HepG2 (cell line): Measurements from ENCODE around the gene PDLIM5. TPM values are rescaled to one million over a fixed set of nuclear protein-coding genes. Genes with fewer than 3 reads are reported as not detected.

Source experiments
- ATAC-seq: fragments of 200-7000 bp; cut with Tn5 transposase; 3 replicates; pipeline ENCODE4 v1.9.1; 2020; ENCODE audit warnings: mild to moderate bottlenecking, moderate library complexity
- BruUV-seq: library from RNA; stranded (reverse); fragments of 400-500 nt; replicated peaks from 2 replicates; lab custom pipeline; 2021; lab: Mats Ljungman, UMichigan
- CTCF ChIA-PET: fragments of 300-600 bp; formaldehyde crosslinking; extraction: SDS; loops from one replicate; lab custom pipeline; 2021; ENCODE audit warnings: low total read pairs, inconsistent platforms, low intra/inter-chr PET ratio; lab: Yijun Ruan, JAX
- POLR2A ChIA-PET: fragments of 350-600 bp; sonication (Branson Sonifier 250); formaldehyde crosslinking; loops from one replicate; lab custom pipeline; 2020; ENCODE audit warnings: antibody characterized with exemption, inconsistent platforms; lab: Yijun Ruan, JAX
- DNase-seq: peaks from one replicate; pipeline ENCODE4 v3.0.0-alpha.2; 2015; ENCODE audit warnings: low spot score
- FAIRE-seq: peaks from 3 replicates; lab custom pipeline; 2011; peaks lifted over from hg19 to GRCh38; lab: Jason Lieb, UNC
- H2AFZ ChIP-seq: one replicate; pipeline ENCODE4 v1.6.1; 2011; ENCODE audit warnings: low read length, inconsistent platforms
- H3K27ac ChIP-seq: fragments of 300-600 bp; 3 replicates; pipeline ENCODE4 v1.8.0; 2011; ENCODE audit warnings: mixed run types, mild to moderate bottlenecking, mixed read lengths, low read length, inconsistent platforms; ENCODE audit not compliant: insufficient read depth; ENCODE audit errors: extremely low read length
- H3K27me3 ChIP-seq, 2 experiments: fragments of 200-600 bp in 1 of 2; 2 replicates in 1 of 2; 3 replicates in 1 of 2; pipeline versions ENCODE4 v1.6.0 to v1.8.0; 2011; ENCODE audit warnings: low read length in 2 of 2, mild to moderate bottlenecking in 2 of 2, moderate library complexity in 2 of 2, inconsistent platforms in 1 of 2; ENCODE audit not compliant: insufficient read depth in 2 of 2, control insufficient read depth in 1 of 2
- H3K36me3 ChIP-seq, 2 experiments: fragments of 200-600 bp in 1 of 2; replicated peaks in 1 of 2; 2 replicates in 1 of 2; 3 replicates in 1 of 2; pipeline versions ENCODE4 v1.5.1 to v1.8.0; 2011; ENCODE audit warnings: low read length in 2 of 2, inconsistent platforms in 1 of 2; ENCODE audit not compliant: insufficient read depth in 2 of 2, control insufficient read depth in 1 of 2
- H3K4me1 ChIP-seq: 2 replicates; pipeline ENCODE4 v1.5.1; 2012; ENCODE audit warnings: low read length, inconsistent platforms; ENCODE audit not compliant: insufficient read depth
- H3K4me2 ChIP-seq: 2 replicates; pipeline ENCODE4 v1.6.0; 2011; ENCODE audit warnings: low read depth, low read length, inconsistent platforms
- H3K4me3 ChIP-seq, 3 experiments: fragments of 200-600 bp in 1 of 3; sonication (generic), shearing (Covaris generic) in 1 of 3; replicated peaks in 1 of 3; 2 replicates each; pipeline ENCODE4 v1.5.1; 2011 to 2016; ENCODE audit warnings: low read length in 3 of 3, inconsistent platforms in 2 of 3, low read depth in 2 of 3, mild to moderate bottlenecking in 2 of 3, control low read depth in 1 of 3, mixed read lengths in 1 of 3; ENCODE audit not compliant: insufficient read depth in 1 of 3
- H3K79me2 ChIP-seq: one replicate; pipeline ENCODE4 v1.6.1; 2011; ENCODE audit warnings: low read length, inconsistent platforms; ENCODE audit not compliant: insufficient read depth
- H3K9ac ChIP-seq: 2 replicates; pipeline ENCODE4 v1.6.0; 2011; ENCODE audit warnings: mild to moderate bottlenecking, low read depth, low read length, inconsistent platforms; ENCODE audit not compliant: insufficient read depth
- H3K9me3 ChIP-seq: 2 replicates; pipeline ENCODE4 v1.5.1; 2012; ENCODE audit warnings: mild to moderate bottlenecking, low read length
- H4K20me1 ChIP-seq: 2 replicates; pipeline ENCODE4 v1.6.0; 2011; ENCODE audit warnings: inconsistent platforms, mild to moderate bottlenecking, low read length, moderate library complexity; ENCODE audit not compliant: insufficient read depth
- FOSL2 ChIP-seq: sonication (generic); formaldehyde crosslinking; IDR thresholded peaks from 2 replicates; pipeline ENCODE4 v1.4.0; 2020; ENCODE audit warnings: missing genetic modification reagents
- IRF9 ChIP-seq: sonication (generic); formaldehyde crosslinking; IDR thresholded peaks from 2 replicates; pipeline ENCODE4 v1.8.0; 2022; ENCODE audit warnings: missing genetic modification reagents, mild to moderate bottlenecking, borderline replicate concordance
- RBM39 ChIP-seq: fragments of 200-400 bp; formaldehyde crosslinking; IDR thresholded peaks from one replicate; pipeline ENCODE4 v1.6.1; 2018; ENCODE audit warnings: antibody characterized with exemption, mild to moderate bottlenecking, low read depth, low read length; ENCODE audit not compliant: poor library complexity, severe bottlenecking
- REPIN1 ChIP-seq: sonication (generic); formaldehyde crosslinking; IDR thresholded peaks from 2 replicates; pipeline ENCODE4 v1.8.0; 2022; ENCODE audit warnings: missing genetic modification reagents, low read depth, mild to moderate bottlenecking, borderline replicate concordance
- WIZ ChIP-seq: sonication (generic); formaldehyde crosslinking; IDR thresholded peaks from 2 replicates; pipeline ENCODE4 v1.5.1; 2020; ENCODE audit warnings: mild to moderate bottlenecking, missing genetic modification reagents
- ZNF549 ChIP-seq: sonication (generic); formaldehyde crosslinking; IDR thresholded peaks from 2 replicates; pipeline ENCODE4 v1.5.0; 2020; ENCODE audit warnings: missing genetic modification reagents
- WGBS: methylation state at CpG from one replicate; pipeline ENCODE4 v1.1.6; 2017; ENCODE audit warnings: low lambda C conversion rate; 5-methylcytosine and 5-hydroxymethylcytosine counted together
- in situ Hi-C: cut with HindIII; loops from 2 replicates; pipeline ENCODE4 v1.10.0; 2017; ENCODE audit warnings: low pct_unique_long_range_greater_than_20kb; ENCODE audit not compliant: extremely low pct_ligation_motif_present
- intact Hi-C: fragments of 100-400 bp; cut with micrococcal nuclease; formaldehyde crosslinking; loops from one replicate; pipeline ENCODE4 v1.10.0; 2022; ENCODE audit not compliant: unreplicated experiment
- polyA plus RNA-seq, 8 experiments: library from polyadenylated mRNA; depleted of rRNA in 3 of 8; stranded (reverse) in 7 of 8; unstranded in 1 of 8; fragments of >200 nt; fragmentation: Illumina TruSeq in 4 of 8; extraction: Trizol in 4 of 8; gene quantifications; 2 replicates each; pipeline versions ENCODE4 v1.2.1 to v1.2.3, GENCODE V29; 2011 to 2016; ENCODE audit warnings: low read depth in 4 of 8, missing spikeins in 1 of 8, mixed read lengths in 1 of 8; ENCODE audit not compliant: insufficient read depth in 1 of 8
- total RNA-seq, 5 experiments: library from RNA; depleted of rRNA; stranded (reverse); fragments of >200 nt; fragmentation: Illumina TruSeq; extraction: Trizol; gene quantifications; 2 replicates each; pipeline ENCODE4 v1.2.3, GENCODE V29; 2016; ENCODE audit warnings: low read depth in 1 of 5
- TF ChIP-seq, protein P1 (sequence below): sonication (generic); formaldehyde crosslinking; IDR thresholded peaks from 2 replicates; pipeline ENCODE4 v1.4.0; 2020; ENCODE audit warnings: missing genetic modification reagents, borderline replicate concordance

The PDLIM5 gene
- total and polyA plus RNA-seq, 2 of the 13 experiments (the other 11 are each of a cell fraction or from before 2014, with no cell fraction given): 52.8 to 119 TPM

DNA sequence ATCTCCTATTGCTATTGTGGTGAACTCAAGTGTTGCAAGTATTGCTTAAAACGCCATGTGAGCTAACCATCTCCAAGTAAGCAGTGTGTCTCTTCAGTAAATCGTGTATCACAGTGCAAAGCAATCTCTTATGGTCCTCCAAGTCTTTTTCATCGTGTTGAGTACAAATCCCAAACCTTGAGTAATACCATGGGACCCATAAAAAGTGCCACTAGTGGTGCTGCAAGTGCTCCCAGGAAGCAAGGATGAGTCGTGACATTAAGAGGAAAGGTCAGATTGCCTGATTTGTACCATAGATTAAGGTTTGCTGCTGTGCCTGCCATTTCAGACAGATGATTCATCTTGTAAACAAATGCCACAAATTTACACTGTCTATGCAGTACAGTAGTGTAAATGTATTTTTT, 239.1 kb downstream of the PDLIM5 start:
- FAIRE-seq: no peak
- ATAC-seq: peak; percentile 48; the same call in 1 of the 3 replicates
- H4K20me1 ChIP-seq: no peaks in the 10 kb centered on the region
- no peak overlapping the region for H3K4me2 ChIP-seq
- no peak for DNase-seq
- H3K9me3 ChIP-seq: no peaks in the 10 kb centered on the region
- in situ Hi-C loops: no loop called here
- BruUV-seq: no TSS peak
- no peaks in the 10 kb centered on the region for H3K36me3 ChIP-seq
- no peak overlapping the region for H3K4me3 ChIP-seq
- no peaks in the 10 kb centered on the region for H3K27me3 ChIP-seq
- no peaks in the 10 kb centered on the region for H3K4me1 ChIP-seq
- intact Hi-C loops: no loop called here
- no peak overlapping the region for H2AFZ ChIP-seq
- H3K9ac ChIP-seq: no peak overlapping the region
- H3K27ac ChIP-seq: no peak overlapping the region
- TF ChIP-seq IRF9 (no peak), FOSL2 (peak; percentile 43; the same call in 1 of the 2 replicates)
- ChIA-PET CTCF (no interaction called here), POLR2A (no interaction called here)
- 2% methylated on average over 4 of the region's 4 CpGs for WGBS
- no peaks in the 10 kb centered on the region for H3K79me2 ChIP-seq

DNA sequence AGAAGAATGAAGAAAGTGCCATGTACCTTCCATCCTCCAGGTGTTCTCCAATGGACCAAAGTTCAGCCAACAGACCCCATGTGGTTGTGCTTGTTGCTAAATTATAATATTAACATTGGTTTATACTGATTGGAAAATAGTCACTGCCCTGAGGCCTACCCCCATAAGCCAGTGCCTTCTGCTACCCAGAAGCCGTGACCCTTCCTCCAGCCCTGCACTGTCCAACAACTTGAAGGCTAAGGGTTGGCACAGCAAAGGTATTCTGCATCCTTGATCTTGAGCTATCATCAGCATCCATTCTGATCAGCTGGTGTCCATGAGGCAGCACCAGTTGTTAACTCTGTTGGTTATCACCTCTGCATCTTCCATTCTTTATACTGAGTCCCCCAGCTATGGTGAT, 239.8 kb downstream of the PDLIM5 start:
- POLR2A ChIA-PET: no interaction called here
- no TSS peak for BruUV-seq

More for the DNA sequence above, 239.8 kb downstream of the PDLIM5 start:
- intact Hi-C loops: no loop called here
- DNase-seq (no peak), ATAC-seq (no peak), FAIRE-seq (no peak)
- no peaks in the 10 kb centered on the region for H3K79me2 ChIP-seq
- CTCF ChIA-PET: no interaction called here
- no peaks in the 10 kb centered on the region for H3K36me3 ChIP-seq
- H3K4me1 ChIP-seq: no peaks in the 10 kb centered on the region
- H3K4me2 ChIP-seq: no peak overlapping the region
- H2AFZ ChIP-seq: no peak overlapping the region
- no peak overlapping the region for H3K27ac ChIP-seq
- H4K20me1 ChIP-seq: no peaks in the 10 kb centered on the region
- no peak overlapping the region for H3K9ac ChIP-seq
- 44% methylated on average over 1 of the region's 1 CpG for WGBS
- in situ Hi-C loops: no loop called here
- TF ChIP-seq REPIN1 (CRISPR knock-in tag) (no peak), ZNF549 (CRISPR knock-in tag) (no peak), WIZ (CRISPR knock-in tag) (no peak), RBM39 (no peak)
- TF ChIP-seq, protein P1, sequence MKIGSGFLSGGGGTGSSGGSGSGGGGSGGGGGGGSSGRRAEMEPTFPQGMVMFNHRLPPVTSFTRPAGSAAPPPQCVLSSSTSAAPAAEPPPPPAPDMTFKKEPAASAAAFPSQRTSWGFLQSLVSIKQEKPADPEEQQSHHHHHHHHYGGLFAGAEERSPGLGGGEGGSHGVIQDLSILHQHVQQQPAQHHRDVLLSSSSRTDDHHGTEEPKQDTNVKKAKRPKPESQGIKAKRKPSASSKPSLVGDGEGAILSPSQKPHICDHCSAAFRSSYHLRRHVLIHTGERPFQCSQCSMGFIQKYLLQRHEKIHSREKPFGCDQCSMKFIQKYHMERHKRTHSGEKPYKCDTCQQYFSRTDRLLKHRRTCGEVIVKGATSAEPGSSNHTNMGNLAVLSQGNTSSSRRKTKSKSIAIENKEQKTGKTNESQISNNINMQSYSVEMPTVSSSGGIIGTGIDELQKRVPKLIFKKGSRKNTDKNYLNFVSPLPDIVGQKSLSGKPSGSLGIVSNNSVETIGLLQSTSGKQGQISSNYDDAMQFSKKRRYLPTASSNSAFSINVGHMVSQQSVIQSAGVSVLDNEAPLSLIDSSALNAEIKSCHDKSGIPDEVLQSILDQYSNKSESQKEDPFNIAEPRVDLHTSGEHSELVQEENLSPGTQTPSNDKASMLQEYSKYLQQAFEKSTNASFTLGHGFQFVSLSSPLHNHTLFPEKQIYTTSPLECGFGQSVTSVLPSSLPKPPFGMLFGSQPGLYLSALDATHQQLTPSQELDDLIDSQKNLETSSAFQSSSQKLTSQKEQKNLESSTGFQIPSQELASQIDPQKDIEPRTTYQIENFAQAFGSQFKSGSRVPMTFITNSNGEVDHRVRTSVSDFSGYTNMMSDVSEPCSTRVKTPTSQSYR (CRISPR knock-in tag): no peak
- H3K4me3 ChIP-seq: no peak overlapping the region
- no peaks in the 10 kb centered on the region for H3K27me3 ChIP-seq
- H3K9me3 ChIP-seq: no peaks in the 10 kb centered on the region
